Muscle layer of colon (tissue), 2 donors: ENCODE data around the gene SYNE2.
"Not testable (repeated sequence)": the region's sequence is repeated elsewhere in the genome, so short reads cannot be mapped to it uniquely, and the experiment has no call there.

ENCODE experiments used
- H3K27ac ChIP-seq: one replicate; pipeline ENCODE4 v1.7.0; 2013; ENCODE audit warnings: low read depth, mild to moderate bottlenecking, low read length, moderate library complexity
- H3K27me3 ChIP-seq, 2 donors: one replicate each; pipeline ENCODE4 v1.7.0; 2013; ENCODE audit warnings: low read length in 2 of 2, mild to moderate bottlenecking in 2 of 2; ENCODE audit not compliant: insufficient read depth in 2 of 2, control insufficient read depth in 1 of 2
- H3K36me3 ChIP-seq: one replicate; pipeline ENCODE4 v1.7.0; 2013; ENCODE audit warnings: mild to moderate bottlenecking, low read length; ENCODE audit not compliant: insufficient read depth
- H3K4me1 ChIP-seq: one replicate; pipeline ENCODE4 v1.7.0; 2013; ENCODE audit warnings: mild to moderate bottlenecking, low read length; ENCODE audit not compliant: insufficient read depth
- H3K4me3 ChIP-seq, 2 donors: one replicate each; pipeline ENCODE4 v1.7.0; 2013; ENCODE audit warnings: low read length in 2 of 2, low read depth in 1 of 2, mild to moderate bottlenecking in 1 of 2, moderate library complexity in 1 of 2
- H3K9ac ChIP-seq: one replicate; pipeline ENCODE4 v1.7.0; 2013; ENCODE audit warnings: low read length
- H3K9me3 ChIP-seq: one replicate; pipeline ENCODE4 v1.7.0; 2013; ENCODE audit warnings: mild to moderate bottlenecking, low read length
- donor health status: abdominal sarcoma.
- donor health status: Adenocarcinoma of cecum.

SYNE2 gene

DNA sequence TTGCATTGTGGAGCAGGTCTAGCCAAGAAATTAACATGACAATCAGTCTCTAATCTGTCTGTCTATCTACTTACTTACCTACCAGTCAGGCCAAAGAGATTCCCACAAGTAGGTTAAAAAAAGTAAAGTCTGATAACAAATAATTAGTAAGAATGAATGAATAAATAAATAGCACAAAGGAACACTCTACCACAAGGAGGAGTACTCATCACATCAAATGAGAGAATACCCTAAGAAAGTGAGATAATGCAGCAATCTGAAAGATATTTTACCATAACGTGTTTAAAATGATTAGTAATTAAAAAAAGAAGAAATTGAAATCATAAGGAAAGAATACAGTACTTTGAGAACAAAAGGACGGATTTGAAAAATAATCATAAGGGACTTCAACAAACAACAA lies 187.2 kb downstream of the SYNE2 start:
- H3K36me3 ChIP-seq: no peaks in the 10 kb centered on the region
- no peak overlapping the region for H3K27ac ChIP-seq
- no peaks in the 10 kb centered on the region for H3K4me1 ChIP-seq
- no peak overlapping the region for H3K4me3 ChIP-seq
- H3K9ac ChIP-seq: no peak overlapping the region
- no peaks in the 10 kb centered on the region for H3K9me3 ChIP-seq
- H3K27me3 ChIP-seq: no peaks in the 10 kb centered on the region

DNA sequence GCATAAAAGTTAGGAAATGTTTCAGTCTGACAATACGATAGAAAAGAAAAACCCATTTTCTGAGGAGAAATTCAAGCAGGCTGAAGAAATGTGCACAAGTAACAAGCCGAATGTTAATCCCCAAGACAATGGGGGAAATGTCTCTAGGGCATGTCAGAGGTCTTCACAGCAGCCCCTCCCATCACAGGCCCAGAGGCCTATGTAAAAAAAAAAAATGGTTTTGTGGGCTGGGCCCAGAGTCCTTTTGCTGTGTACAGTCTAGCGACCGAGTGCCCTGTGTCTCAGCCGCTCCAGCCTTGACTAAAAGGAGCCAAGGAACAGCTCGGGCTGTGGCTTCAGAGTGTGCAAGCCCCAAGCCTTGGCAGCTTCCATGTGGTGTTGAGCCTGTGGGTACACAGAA lies 190.5 kb downstream of the SYNE2 start:
- not testable (repeated sequence) for H3K27ac ChIP-seq, H3K9me3 ChIP-seq, H3K27me3 ChIP-seq, H3K9ac ChIP-seq, H3K4me1 ChIP-seq, H3K36me3 ChIP-seq, H3K4me3 ChIP-seq

DNA sequence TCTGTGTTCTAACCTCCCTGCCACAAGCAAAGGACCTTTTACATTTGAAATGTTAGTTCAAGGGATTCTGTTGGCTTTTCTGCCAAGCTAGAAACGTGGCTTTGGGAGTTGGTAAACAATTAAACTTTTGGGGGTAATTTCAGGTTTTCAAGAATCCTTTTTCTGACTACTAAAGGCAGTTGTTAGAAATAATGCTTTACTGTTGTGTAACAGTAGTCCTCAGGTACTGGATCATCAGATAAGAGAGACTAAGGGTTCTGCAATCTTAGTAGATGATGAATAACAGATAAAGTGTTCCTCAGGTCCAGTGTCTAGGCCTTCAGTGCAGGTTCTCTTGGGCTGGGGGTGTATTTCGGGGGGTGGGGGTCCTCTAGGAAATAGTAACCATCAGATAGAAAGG lies 192.3 kb downstream of the SYNE2 start:
- H3K36me3 ChIP-seq: peaks cover 7% of the 10 kb centered on the region
- H3K27me3 ChIP-seq: no peaks in the 10 kb centered on the region
- H3K9me3 ChIP-seq: no peaks in the 10 kb centered on the region

DNA sequence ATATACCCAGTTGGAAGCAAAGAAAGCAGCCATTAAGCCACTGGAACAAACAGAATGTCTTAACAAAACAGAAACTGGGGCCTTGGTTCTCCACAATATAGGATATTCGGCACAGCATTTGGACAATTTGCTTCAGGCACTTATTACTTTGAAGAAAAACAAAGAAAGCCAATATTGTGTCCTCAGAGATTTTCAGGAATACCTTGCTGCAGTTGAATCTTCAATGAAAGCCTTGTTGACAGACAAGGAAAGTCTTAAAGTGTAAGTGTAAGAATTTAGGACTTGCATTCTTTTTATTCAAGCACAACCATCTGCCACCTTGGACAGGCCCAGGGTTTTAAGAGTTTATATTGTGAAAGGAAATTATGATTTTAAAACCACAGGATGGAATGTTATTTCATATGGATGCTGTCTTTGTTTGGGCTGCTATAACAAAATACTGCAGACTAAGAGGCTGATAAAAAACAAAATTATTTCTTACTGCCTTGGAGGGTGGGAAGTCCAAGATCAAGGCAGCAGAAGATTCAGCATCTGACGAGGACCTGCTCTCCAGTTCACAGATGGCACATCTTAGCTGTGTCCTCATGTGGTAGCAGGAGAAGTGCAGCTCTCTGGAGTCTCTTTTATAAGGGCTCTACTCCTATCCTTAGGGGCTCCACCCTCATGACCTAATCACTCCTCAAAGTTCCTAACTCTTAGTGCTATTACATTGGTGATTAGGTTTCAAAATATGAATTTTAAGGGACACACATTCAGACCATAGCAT lies 197.0 kb downstream of the SYNE2 start:
- Histone ChIP-seq H3K4me3 (no peak overlapping the region), H3K36me3 (peaks cover 15% of the 10 kb centered on the region), H3K27me3 (no peaks in the 10 kb centered on the region)

More for the DNA sequence above, 192.3 kb downstream of the SYNE2 start:
- H3K27ac ChIP-seq: no peak overlapping the region
- no peaks in the 10 kb centered on the region for H3K4me1 ChIP-seq
- H3K4me3 ChIP-seq: no peak overlapping the region
- H3K9ac ChIP-seq: no peak overlapping the region

DNA sequence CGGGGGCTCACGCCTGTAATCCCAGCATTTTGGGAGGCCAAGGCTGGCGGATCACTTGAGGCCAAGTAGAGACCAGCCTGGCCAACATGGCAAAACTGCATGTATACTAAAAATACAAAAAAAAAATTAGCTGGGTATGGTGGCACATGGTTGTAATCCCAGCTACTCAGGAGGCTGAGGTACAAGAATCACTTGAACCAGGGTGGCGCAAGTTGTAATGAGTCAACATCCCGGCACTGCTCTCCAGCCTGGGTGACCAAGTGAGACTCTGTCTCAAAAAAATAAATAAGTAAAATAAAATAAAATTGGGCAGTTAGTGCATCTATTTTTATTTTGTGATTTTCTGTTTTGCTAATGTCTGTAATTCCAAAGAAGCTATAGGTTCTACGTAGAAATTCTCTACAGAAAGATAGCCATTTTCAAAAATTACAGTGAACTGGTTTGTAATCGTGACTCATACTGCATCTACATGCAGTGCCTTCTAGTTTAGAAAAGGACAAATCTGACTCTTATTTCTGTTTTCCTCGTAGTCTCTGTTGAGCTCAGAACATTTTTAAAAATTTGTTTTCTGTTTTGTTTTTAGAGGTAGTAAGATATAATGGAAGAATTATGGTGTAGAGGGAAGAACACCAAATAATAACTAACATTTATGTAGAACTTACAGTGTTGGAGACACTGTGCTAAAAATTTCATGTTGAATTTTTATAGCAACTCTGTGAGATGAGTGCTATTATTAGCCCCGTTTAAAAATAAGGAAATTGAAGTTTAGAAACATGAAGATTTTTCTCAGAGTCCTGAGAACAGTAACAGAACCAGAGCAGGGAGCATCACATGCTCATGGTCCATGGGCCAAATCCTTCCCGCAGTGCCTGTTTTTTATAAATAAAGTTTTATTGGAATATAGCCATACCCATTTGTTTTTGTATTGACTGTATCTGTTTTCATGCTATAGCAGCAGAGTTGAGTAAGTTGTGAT lies 201.2 kb downstream of the SYNE2 start:
- Histone ChIP-seq H3K9me3 (no peaks in the 10 kb centered on the region), H3K4me3 (no peak overlapping the region), H3K27me3 (no peaks in the 10 kb centered on the region), H3K4me1 (no peaks in the 10 kb centered on the region), H3K27ac (no peak overlapping the region), H3K36me3 (peaks cover 15% of the 10 kb centered on the region), H3K9ac (no peak overlapping the region)

More for the DNA sequence above, 197.0 kb downstream of the SYNE2 start:
- no peaks in the 10 kb centered on the region for H3K4me1 ChIP-seq
- H3K27ac ChIP-seq: no peak overlapping the region
- H3K9ac ChIP-seq: no peak overlapping the region
- H3K9me3 ChIP-seq: no peaks in the 10 kb centered on the region

DNA sequence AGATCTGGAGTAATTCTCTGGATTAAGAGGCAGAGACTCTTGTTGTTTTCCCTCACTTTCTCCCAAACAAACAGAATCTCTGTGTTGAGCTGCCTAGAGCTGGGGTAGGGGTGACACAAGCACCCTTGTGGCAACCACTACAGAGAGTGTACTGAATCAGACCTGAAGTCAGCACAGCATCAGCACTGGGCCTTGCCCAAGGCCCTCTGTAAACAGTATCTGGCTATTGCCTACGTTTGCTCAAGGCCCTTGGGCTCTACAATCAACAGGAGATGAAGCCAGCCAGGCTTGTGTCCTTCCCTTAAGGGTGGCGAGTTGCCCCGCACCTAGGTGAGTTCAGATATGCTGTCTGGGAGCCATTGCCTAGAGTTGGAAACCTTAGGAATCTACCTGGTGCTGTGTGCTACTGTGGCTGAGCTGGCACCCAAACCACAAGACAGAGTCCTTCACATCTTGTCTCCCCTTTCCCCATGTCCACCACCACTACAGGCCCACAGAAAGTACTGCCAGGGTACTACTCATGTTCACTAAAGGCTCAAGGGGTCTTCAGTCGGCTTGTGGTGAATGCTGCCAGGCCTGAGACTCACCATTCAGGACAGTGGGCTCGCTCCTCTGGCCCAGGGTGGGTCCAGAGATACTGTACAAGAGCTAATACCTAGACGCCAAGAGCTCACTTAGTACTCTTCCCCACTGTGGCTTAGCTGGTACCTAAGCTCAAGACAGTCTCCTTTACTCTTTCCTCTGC lies 206.8 kb downstream of the SYNE2 start:
- no peaks in the 10 kb centered on the region for H3K27me3 ChIP-seq
- no peaks in the 10 kb centered on the region for H3K36me3 ChIP-seq
- no peaks in the 10 kb centered on the region for H3K9me3 ChIP-seq
- no peak overlapping the region for H3K27ac ChIP-seq
- H3K4me1 ChIP-seq: no peaks in the 10 kb centered on the region
- no peak overlapping the region for H3K4me3 ChIP-seq
- no peak overlapping the region for H3K9ac ChIP-seq

DNA sequence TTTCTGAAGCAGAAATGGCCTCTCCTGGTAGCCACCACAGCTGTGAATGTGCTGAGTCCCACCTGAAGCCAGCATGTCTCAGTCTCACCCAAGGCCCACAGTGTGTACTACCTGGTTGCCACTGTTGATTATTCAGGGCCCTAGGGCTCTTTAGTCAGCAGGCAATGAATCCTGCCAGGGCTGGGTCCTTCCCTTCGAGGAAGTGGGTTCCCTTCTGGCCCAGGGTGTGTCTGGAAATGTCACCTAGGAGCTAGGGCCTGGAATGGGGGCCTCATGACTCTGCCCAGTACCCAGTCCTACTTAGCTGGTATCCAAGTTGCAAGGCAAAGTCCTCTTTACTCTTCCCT lies 207.4 kb downstream of the SYNE2 start:
- Histone ChIP-seq H3K36me3 (no peaks in the 10 kb centered on the region), H3K4me1 (no peaks in the 10 kb centered on the region), H3K9me3 (no peaks in the 10 kb centered on the region), H3K27ac (no peak overlapping the region), H3K27me3 (no peaks in the 10 kb centered on the region), H3K4me3 (no peak overlapping the region), H3K9ac (no peak overlapping the region)

DNA sequence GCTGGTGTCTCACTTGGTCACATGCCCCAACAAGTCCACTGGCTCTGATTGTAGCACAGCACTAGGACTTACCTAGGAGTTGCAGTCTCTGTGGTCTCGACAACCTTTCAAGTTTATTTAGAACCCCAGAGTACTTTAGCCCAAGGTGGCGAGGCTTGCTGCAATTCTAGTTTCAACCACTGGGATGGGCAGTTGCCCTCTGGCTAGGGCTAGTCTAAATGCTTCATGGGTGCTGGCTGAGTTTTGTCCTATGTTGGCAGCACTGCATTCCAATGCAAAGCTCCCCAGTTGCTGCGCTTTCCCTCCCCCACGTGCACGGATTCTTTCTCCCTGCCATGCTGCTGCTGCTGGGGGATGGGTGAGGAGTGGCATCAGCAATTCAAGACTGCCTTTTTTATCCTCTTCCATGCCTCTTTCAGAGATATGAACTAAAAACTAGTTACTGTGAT lies 207.9 kb downstream of the SYNE2 start:
- Histone ChIP-seq H3K9me3 (no peaks in the 10 kb centered on the region), H3K27me3 (no peaks in the 10 kb centered on the region), H3K9ac (no peak overlapping the region), H3K27ac (no peak overlapping the region), H3K36me3 (no peaks in the 10 kb centered on the region), H3K4me1 (no peaks in the 10 kb centered on the region), H3K4me3 (no peak overlapping the region)

DNA sequence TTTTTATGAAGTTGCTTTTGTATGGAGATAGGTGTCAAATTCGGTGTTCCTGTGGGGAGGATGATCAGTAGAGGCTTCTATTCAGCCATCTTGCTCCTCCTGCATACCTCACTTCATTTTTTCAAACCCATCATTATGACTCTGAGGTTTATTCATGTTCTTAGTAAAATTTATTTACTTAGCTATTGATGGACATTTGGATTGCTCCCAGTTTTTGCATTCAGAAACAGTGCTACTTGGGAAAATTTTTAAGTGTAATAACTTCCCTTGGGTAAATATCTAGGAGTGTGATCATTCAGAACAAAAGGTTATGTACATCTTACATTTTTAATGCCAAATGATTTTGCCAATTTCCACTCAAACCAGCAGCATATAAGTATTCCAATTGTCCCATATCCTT lies 208.3 kb downstream of the SYNE2 start:
- Histone ChIP-seq H3K4me3 (no peak overlapping the region), H3K27me3 (no peaks in the 10 kb centered on the region), H3K36me3 (no peaks in the 10 kb centered on the region), H3K27ac (no peak overlapping the region), H3K9me3 (no peaks in the 10 kb centered on the region), H3K4me1 (no peaks in the 10 kb centered on the region), H3K9ac (no peak overlapping the region)

DNA sequence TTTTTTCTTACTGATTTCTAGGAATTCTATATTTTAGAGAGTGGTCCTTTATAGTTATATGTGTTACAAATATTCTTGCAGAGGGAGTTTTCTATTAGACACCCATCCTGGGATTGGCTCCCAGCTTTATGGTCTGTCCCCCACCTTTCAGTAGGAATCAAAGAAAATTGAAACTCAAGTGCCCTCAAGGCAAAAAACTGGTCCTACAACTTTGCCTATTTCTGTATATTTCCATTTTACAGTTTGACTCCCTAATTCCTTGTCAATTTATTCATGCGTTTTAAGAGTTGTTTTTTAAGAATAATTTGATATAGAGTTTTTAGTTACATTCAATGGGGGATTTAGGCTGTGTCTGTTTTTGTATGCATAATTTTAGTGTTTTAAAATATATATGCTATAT lies 208.9 kb downstream of the SYNE2 start:
- H3K27me3 ChIP-seq: no peaks in the 10 kb centered on the region
- H3K36me3 ChIP-seq: no peaks in the 10 kb centered on the region
- H3K9me3 ChIP-seq: no peaks in the 10 kb centered on the region
- no peak overlapping the region for H3K9ac ChIP-seq
- H3K4me1 ChIP-seq: no peaks in the 10 kb centered on the region
- no peak overlapping the region for H3K4me3 ChIP-seq
- no peak overlapping the region for H3K27ac ChIP-seq

DNA sequence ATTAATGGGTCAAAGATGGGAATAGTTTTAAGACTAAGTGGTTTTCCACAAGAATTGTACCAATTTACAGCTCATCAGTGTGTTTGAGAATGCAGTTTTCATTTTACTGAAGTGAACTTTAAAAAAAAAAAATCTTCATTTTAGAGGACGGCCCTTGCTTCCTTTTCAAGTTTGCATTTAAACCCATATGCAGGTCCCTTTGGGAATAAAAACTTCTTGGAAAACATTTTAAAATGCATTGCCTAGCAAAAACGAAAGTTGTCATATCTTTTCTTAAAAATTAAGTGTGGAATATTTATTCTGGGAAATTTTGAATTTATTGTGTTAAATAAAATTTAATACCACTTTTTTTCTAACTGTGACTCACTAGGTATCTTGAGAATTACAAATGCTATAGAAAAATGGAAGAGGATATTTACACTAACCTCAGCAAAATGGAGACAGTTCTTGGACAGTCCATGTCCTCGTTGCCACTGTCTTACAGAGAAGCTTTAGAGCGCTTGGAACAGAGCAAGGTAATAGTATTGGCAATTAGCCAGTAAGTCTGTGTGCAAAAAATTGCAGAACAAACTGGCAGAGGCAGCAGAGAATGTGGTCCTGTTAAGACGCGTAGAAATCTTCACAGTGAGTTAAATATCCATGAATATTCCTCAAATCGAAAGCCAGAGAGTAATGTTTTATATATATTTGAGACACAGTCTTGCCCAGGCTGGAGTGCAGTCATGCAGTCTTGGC lies 209.7 kb downstream of the SYNE2 start:
- Histone ChIP-seq H3K27ac (no peak overlapping the region), H3K27me3 (no peaks in the 10 kb centered on the region), H3K4me1 (no peaks in the 10 kb centered on the region), H3K9ac (no peak overlapping the region), H3K4me3 (no peak overlapping the region), H3K9me3 (no peaks in the 10 kb centered on the region), H3K36me3 (no peaks in the 10 kb centered on the region)
